ENCODE results near the gene KCNMB1. TPM values are rescaled to one million over a fixed set of nuclear protein-coding genes. Genes with fewer than 3 reads are reported as not detected.

The KCNMB1 gene
- total and polyA plus RNA-seq, 2 donors (not counting 1 experiment from before 2014, with no cell fraction given), result not detected

DNA sequence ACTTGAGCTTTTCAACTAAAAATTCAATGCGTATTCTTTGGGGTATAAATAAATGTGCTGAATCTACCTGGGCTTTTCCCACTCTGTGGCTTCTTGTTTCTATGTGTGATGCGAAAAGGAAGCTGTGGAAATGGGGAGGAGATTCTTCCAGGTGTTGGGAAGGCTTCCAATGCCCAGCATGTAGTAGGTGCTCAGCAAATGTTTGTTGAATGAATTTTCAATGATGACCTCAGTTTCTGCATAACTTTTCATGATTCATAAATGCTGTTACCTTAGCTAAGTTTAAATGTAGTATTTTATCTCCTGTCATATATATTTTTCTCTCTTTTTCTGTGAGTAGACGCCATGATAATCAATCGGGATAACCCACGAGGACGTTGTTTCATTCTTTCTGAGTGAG, 25.6 kb upstream of the KCNMB1 start:
- H3K9ac ChIP-seq (ENCODE audit: insufficient read depth, low read length), result no peak overlapping the region
- H3K36me3 ChIP-seq (ENCODE audit: control insufficient read depth, insufficient read depth, low read length), result no peaks in the 10 kb centered on the region
- H3K4me3 ChIP-seq (replicated peaks in 1 of 4; ENCODE audit: control extremely low read depth in 1 of 4, insufficient read depth in 1 of 4, low read depth in 3 of 4, low read length in 4 of 4), result no peak overlapping the region
- no peaks in the 10 kb centered on the region for H3K4me1 ChIP-seq (ENCODE audit: control insufficient read depth, extremely low read depth, insufficient read depth, low read length)
- no peak overlapping the region for H2AFZ ChIP-seq (ENCODE audit: low read length)
- no peak for DNase-seq (ENCODE audit: low read depth in 2 of 2)
- H3K4me2 ChIP-seq (ENCODE audit: extremely low read depth, insufficient read depth, low read length), result no peak overlapping the region
- no peaks in the 10 kb centered on the region for H3K27me3 ChIP-seq (ENCODE audit: control insufficient read depth, insufficient read depth, low read length)
- no peaks in the 10 kb centered on the region for H4K20me1 ChIP-seq (ENCODE audit: control insufficient read depth, extremely low read depth, insufficient read depth, low read length)
- no peaks in the 10 kb centered on the region for H3K79me2 ChIP-seq (ENCODE audit: control insufficient read depth, insufficient read depth, low read length)
- no peak overlapping the region for H3K27ac ChIP-seq (ENCODE audit: insufficient read depth, low read length)
- TF ChIP-seq, protein P1, sequence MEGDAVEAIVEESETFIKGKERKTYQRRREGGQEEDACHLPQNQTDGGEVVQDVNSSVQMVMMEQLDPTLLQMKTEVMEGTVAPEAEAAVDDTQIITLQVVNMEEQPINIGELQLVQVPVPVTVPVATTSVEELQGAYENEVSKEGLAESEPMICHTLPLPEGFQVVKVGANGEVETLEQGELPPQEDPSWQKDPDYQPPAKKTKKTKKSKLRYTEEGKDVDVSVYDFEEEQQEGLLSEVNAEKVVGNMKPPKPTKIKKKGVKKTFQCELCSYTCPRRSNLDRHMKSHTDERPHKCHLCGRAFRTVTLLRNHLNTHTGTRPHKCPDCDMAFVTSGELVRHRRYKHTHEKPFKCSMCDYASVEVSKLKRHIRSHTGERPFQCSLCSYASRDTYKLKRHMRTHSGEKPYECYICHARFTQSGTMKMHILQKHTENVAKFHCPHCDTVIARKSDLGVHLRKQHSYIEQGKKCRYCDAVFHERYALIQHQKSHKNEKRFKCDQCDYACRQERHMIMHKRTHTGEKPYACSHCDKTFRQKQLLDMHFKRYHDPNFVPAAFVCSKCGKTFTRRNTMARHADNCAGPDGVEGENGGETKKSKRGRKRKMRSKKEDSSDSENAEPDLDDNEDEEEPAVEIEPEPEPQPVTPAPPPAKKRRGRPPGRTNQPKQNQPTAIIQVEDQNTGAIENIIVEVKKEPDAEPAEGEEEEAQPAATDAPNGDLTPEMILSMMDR (conservative IDR thresholded peaks at IDR 0.05 in 1 of 2, IDR thresholded peaks at IDR 0.05 in 1 of 2; ENCODE audit: low read depth in 1 of 2, low read length in 2 of 2), result no peak
- no peaks in the 10 kb centered on the region for H3K9me3 ChIP-seq (ENCODE audit: control insufficient read depth, insufficient read depth, low read depth, low read length)

DNA sequence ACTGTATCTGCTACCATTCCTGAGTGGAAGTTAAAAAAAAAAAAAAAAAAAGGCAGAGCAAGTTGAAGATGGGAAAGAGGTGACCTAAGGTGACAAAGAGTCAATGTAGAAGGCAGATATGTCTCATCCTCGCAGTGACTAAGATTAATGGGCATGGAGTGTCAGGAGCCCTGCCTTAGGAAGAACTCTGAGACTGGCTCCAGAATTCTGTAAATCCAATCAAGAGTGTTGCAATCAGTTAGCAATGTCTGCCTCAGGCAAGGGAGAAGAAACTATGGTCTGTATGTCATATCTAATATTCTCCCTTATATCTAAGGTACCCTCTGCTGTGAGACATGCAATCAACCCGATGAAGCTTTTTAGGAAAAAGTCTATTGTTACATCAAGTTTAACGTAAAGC, 24.7 kb upstream of the KCNMB1 start:
- H3K9me3 ChIP-seq (ENCODE audit: control insufficient read depth, insufficient read depth, low read depth, low read length), result no peaks in the 10 kb centered on the region
- H3K4me1 ChIP-seq (ENCODE audit: control insufficient read depth, extremely low read depth, insufficient read depth, low read length), result no peaks in the 10 kb centered on the region
- H3K4me3 ChIP-seq (replicated peaks in 1 of 4; ENCODE audit: control extremely low read depth in 1 of 4, insufficient read depth in 1 of 4, low read depth in 3 of 4, low read length in 4 of 4), result no peak overlapping the region
- no peak for DNase-seq (ENCODE audit: low read depth in 2 of 2)
- TF ChIP-seq, protein P1 (conservative IDR thresholded peaks at IDR 0.05 in 1 of 2, IDR thresholded peaks at IDR 0.05 in 1 of 2; ENCODE audit: low read depth in 1 of 2, low read length in 2 of 2), result no peak
- no peak for TF ChIP-seq EZH2 (IDR thresholded peaks at IDR 0.05; ENCODE audit: low read length, missing control alignments)
- no peak overlapping the region for H2AFZ ChIP-seq (ENCODE audit: low read length)
- no peak overlapping the region for H3K4me2 ChIP-seq (ENCODE audit: extremely low read depth, insufficient read depth, low read length)
- no peak overlapping the region for H3K9ac ChIP-seq (ENCODE audit: insufficient read depth, low read length)
- H3K79me2 ChIP-seq (ENCODE audit: control insufficient read depth, insufficient read depth, low read length), result no peaks in the 10 kb centered on the region
- no peaks in the 10 kb centered on the region for H3K36me3 ChIP-seq (ENCODE audit: control insufficient read depth, insufficient read depth, low read length)
- H4K20me1 ChIP-seq (ENCODE audit: control insufficient read depth, extremely low read depth, insufficient read depth, low read length), result no peaks in the 10 kb centered on the region
- no peaks in the 10 kb centered on the region for H3K27me3 ChIP-seq (ENCODE audit: control insufficient read depth, insufficient read depth, low read length)
- no peak overlapping the region for H3K27ac ChIP-seq (ENCODE audit: insufficient read depth, low read length)

DNA sequence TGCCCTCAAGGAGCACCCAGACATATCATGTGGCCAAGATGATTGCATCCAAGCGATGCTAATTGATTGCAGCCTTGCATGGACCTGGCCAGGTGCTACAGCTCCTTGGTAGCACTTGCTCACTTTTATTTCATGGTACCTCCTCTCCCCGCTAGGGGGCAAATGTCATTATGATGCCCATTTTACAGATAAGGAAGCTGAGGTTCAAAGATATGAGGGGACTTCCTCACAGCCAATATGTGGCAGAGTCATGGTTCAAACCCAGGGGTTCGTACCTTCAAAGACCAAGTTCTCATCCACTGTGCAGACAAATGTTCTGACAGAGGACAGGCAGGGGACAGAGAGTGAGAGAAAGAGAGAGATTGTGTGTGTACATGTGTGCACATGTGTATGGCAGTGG, 21.9 kb upstream of the KCNMB1 start:
- H3K79me2 ChIP-seq (ENCODE audit: control insufficient read depth, insufficient read depth, low read length), result no peaks in the 10 kb centered on the region
- no peak overlapping the region for H2AFZ ChIP-seq (ENCODE audit: low read length)
- H3K4me1 ChIP-seq (ENCODE audit: control insufficient read depth, extremely low read depth, insufficient read depth, low read length), result no peaks in the 10 kb centered on the region
- no peak overlapping the region for H3K27ac ChIP-seq (ENCODE audit: insufficient read depth, low read length)
- DNase-seq (ENCODE audit: low read depth in 2 of 2), result no peak
- H4K20me1 ChIP-seq (ENCODE audit: control insufficient read depth, extremely low read depth, insufficient read depth, low read length), result no peaks in the 10 kb centered on the region
- no peak overlapping the region for H3K4me2 ChIP-seq (ENCODE audit: extremely low read depth, insufficient read depth, low read length)
- no peaks in the 10 kb centered on the region for H3K36me3 ChIP-seq (ENCODE audit: control insufficient read depth, insufficient read depth, low read length)
- H3K9me3 ChIP-seq (ENCODE audit: control insufficient read depth, insufficient read depth, low read depth, low read length), result no peaks in the 10 kb centered on the region
- no peak overlapping the region for H3K4me3 ChIP-seq (replicated peaks in 1 of 4; ENCODE audit: control extremely low read depth in 1 of 4, insufficient read depth in 1 of 4, low read depth in 3 of 4, low read length in 4 of 4)
- TF ChIP-seq, protein P1 (conservative IDR thresholded peaks at IDR 0.05 in 1 of 2, IDR thresholded peaks at IDR 0.05 in 1 of 2; ENCODE audit: low read depth in 1 of 2, low read length in 2 of 2), result no peak
- TF ChIP-seq EZH2 (IDR thresholded peaks at IDR 0.05; ENCODE audit: low read length, missing control alignments), result no peak
- no peaks in the 10 kb centered on the region for H3K27me3 ChIP-seq (ENCODE audit: control insufficient read depth, insufficient read depth, low read length)
- no peak overlapping the region for H3K9ac ChIP-seq (ENCODE audit: insufficient read depth, low read length)
